ENCODE results near the gene SNCB.

The SNCB gene

DNA sequence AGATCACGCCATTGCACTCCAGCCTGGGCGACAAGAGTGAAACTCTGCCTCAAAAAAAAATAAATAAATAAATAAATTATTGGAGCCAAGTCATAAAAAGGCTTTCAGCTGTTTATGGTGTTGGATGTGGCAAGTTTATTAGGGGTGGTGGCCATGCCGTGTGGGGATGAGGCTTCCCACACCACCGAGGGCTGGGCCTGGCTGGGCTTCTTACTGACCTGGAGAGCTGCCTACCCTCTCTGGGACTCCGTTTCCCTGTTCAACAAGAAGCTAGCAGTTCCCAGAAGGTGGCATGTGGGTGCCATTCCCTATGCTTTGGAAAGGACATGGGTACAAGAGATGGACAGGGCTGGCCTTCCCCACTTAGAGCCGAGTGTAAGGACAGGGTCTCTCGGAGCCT is 42.9 kb downstream of the SNCB start:
- TF ChIP-seq POLR2AphosphoS5 (IDR thresholded peaks at IDR 0.05; ENCODE audit: low read depth) (no peak), GABPA (IDR thresholded peaks at IDR 0.05; ENCODE audit: low read depth) (no peak), SPI1 (IDR thresholded peaks at IDR 0.05; ENCODE audit: borderline replicate concordance, low read depth) (no peak)
- TF ChIP-seq, protein P1, sequence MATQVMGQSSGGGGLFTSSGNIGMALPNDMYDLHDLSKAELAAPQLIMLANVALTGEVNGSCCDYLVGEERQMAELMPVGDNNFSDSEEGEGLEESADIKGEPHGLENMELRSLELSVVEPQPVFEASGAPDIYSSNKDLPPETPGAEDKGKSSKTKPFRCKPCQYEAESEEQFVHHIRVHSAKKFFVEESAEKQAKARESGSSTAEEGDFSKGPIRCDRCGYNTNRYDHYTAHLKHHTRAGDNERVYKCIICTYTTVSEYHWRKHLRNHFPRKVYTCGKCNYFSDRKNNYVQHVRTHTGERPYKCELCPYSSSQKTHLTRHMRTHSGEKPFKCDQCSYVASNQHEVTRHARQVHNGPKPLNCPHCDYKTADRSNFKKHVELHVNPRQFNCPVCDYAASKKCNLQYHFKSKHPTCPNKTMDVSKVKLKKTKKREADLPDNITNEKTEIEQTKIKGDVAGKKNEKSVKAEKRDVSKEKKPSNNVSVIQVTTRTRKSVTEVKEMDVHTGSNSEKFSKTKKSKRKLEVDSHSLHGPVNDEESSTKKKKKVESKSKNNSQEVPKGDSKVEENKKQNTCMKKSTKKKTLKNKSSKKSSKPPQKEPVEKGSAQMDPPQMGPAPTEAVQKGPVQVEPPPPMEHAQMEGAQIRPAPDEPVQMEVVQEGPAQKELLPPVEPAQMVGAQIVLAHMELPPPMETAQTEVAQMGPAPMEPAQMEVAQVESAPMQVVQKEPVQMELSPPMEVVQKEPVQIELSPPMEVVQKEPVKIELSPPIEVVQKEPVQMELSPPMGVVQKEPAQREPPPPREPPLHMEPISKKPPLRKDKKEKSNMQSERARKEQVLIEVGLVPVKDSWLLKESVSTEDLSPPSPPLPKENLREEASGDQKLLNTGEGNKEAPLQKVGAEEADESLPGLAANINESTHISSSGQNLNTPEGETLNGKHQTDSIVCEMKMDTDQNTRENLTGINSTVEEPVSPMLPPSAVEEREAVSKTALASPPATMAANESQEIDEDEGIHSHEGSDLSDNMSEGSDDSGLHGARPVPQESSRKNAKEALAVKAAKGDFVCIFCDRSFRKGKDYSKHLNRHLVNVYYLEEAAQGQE (IDR thresholded peaks at IDR 0.05; ENCODE audit: insufficient replicate concordance, low read depth), result no peak
- TF ChIP-seq, protein P2, sequence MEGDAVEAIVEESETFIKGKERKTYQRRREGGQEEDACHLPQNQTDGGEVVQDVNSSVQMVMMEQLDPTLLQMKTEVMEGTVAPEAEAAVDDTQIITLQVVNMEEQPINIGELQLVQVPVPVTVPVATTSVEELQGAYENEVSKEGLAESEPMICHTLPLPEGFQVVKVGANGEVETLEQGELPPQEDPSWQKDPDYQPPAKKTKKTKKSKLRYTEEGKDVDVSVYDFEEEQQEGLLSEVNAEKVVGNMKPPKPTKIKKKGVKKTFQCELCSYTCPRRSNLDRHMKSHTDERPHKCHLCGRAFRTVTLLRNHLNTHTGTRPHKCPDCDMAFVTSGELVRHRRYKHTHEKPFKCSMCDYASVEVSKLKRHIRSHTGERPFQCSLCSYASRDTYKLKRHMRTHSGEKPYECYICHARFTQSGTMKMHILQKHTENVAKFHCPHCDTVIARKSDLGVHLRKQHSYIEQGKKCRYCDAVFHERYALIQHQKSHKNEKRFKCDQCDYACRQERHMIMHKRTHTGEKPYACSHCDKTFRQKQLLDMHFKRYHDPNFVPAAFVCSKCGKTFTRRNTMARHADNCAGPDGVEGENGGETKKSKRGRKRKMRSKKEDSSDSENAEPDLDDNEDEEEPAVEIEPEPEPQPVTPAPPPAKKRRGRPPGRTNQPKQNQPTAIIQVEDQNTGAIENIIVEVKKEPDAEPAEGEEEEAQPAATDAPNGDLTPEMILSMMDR (IDR thresholded peaks at IDR 0.05; ENCODE audit: insufficient read depth, low read length), result no peak
- Histone ChIP-seq H3K27me3 (ENCODE audit: insufficient read depth, poor library complexity, severe bottlenecking) (no peaks in the 10 kb centered on the region), H3K4me3 (replicated peaks; ENCODE audit: insufficient read depth, low read length) (no peak overlapping the region), H3K27ac (replicated peaks) (no peak overlapping the region)
- DNase-seq (ENCODE audit: low read depth in 1 of 2, low spot score in 1 of 2), result no peak

DNA sequence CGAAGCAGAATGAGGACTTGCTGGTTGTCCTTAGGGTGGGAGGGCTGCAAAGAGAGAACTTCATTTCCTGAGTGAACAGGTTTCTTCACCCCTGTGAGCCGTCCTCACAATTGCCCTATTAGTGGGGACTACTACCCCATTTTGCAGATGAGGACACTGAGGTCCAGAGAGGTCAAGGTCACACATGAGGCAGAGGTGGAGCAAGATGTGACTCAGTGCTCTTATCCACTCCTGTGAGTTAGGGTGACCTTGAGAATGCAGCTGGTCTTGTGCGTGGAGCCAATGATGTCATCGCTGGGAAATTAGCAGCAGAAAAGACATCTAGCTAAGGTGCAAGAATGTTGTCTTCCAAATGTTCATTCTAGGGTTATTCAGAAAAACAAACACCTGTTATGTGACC is 47.3 kb downstream of the SNCB start:
- H3K27me3 ChIP-seq (ENCODE audit: insufficient read depth, poor library complexity, severe bottlenecking), result no peaks in the 10 kb centered on the region
- DNase-seq (ENCODE audit: low read depth in 1 of 2, low spot score in 1 of 2), result no peak
- no peak overlapping the region for H3K4me3 ChIP-seq (replicated peaks; ENCODE audit: insufficient read depth, low read length)
- TF ChIP-seq, protein P2 (IDR thresholded peaks at IDR 0.05; ENCODE audit: insufficient read depth, low read length), result no peak
- TF ChIP-seq POLR2AphosphoS5 (IDR thresholded peaks at IDR 0.05; ENCODE audit: low read depth) (no peak), GABPA (IDR thresholded peaks at IDR 0.05; ENCODE audit: low read depth) (no peak), SPI1 (IDR thresholded peaks at IDR 0.05; ENCODE audit: borderline replicate concordance, low read depth) (no peak)
- TF ChIP-seq, protein P1 (IDR thresholded peaks at IDR 0.05; ENCODE audit: insufficient replicate concordance, low read depth), result no peak
- H3K27ac ChIP-seq (replicated peaks), result no peak overlapping the region

DNA sequence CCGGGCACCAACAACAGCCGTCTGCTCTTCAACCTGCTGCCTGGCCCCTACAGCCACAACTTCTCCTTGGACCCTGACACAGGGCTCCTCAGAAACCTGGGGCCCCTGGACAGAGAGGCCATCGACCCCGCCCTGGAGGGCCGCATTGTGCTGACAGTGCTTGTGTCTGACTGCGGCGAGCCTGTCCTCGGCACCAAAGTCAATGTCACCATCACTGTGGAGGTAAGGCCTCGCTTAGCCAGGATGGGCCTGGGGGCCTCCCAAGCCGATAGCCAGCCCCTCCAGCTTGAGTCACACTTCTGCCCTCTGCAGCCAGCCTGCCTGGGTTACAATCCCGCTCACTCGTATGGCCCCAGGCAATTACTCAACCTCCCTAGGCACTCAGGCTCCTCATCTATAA is 49.0 kb downstream of the SNCB start:
- TF ChIP-seq GABPA (IDR thresholded peaks at IDR 0.05; ENCODE audit: low read depth), result no peak
- TF ChIP-seq, protein P1 (IDR thresholded peaks at IDR 0.05; ENCODE audit: insufficient replicate concordance, low read depth), result no peak
- TF ChIP-seq, protein P2 (IDR thresholded peaks at IDR 0.05; ENCODE audit: insufficient read depth, low read length), result no peak
- TF ChIP-seq POLR2AphosphoS5 (IDR thresholded peaks at IDR 0.05; ENCODE audit: low read depth), result no peak
- TF ChIP-seq SPI1 (IDR thresholded peaks at IDR 0.05; ENCODE audit: borderline replicate concordance, low read depth), result no peak
- H3K27me3 ChIP-seq (ENCODE audit: insufficient read depth, poor library complexity, severe bottlenecking), result no peaks in the 10 kb centered on the region
- no peak overlapping the region for H3K4me3 ChIP-seq (replicated peaks; ENCODE audit: insufficient read depth, low read length)
- no peak overlapping the region for H3K27ac ChIP-seq (replicated peaks)
- DNase-seq (ENCODE audit: low read depth in 1 of 2, low spot score in 1 of 2), result no peak
